Mesothelial cell of epicardium (in vitro differentiated cells): Measurements from ENCODE around the gene TTC9. TPM values are rescaled to one million over a fixed set of nuclear protein-coding genes. Genes with fewer than 3 reads are reported as not detected.

Source experiments
- DNase-seq, 2 experiments: peaks; one replicate each; pipeline ENCODE4 v3.0.0; 2021; ENCODE audit warnings: low spot score in 2 of 2; ENCODE audit not compliant: unreplicated experiment in 2 of 2
- H3K27ac Mint-ChIP-seq: 2 replicates; pipeline ENCODE4 v1.8.0; 2021; ENCODE audit warnings: mixed read lengths
- H3K27me3 Mint-ChIP-seq: 2 replicates; pipeline ENCODE4 v1.8.0; 2021; ENCODE audit warnings: low read depth, mixed read lengths
- H3K36me3 Mint-ChIP-seq: 2 replicates; pipeline ENCODE4 v1.8.0; 2021; ENCODE audit warnings: mixed read lengths
- H3K4me1 Mint-ChIP-seq: 2 replicates; pipeline ENCODE4 v1.8.0; 2021; ENCODE audit warnings: mixed read lengths
- H3K4me3 Mint-ChIP-seq: 2 replicates; pipeline ENCODE4 v1.8.0; 2021; ENCODE audit warnings: mild to moderate bottlenecking, moderate library complexity, mixed read lengths
- H3K9me3 Mint-ChIP-seq: 2 replicates; pipeline ENCODE4 v1.8.0; 2021; ENCODE audit warnings: mixed read lengths
- total RNA-seq: library from RNA; stranded (reverse); gene quantifications from 3 replicates; pipeline ENCODE4 v1.2.1, GENCODE V29; 2021
- TF ChIP-seq, protein P1 (sequence below): fragments of 200-600 bp; sonication (generic); IDR thresholded peaks from one replicate; pipeline ENCODE4 v1.5.0; 2021; ENCODE audit warnings: antibody characterized with exemption; ENCODE audit not compliant: unreplicated experiment

The TTC9 gene
- 4.6 to 5.1 TPM (median 4.8 TPM) in 3 replicates for total RNA-seq

DNA sequence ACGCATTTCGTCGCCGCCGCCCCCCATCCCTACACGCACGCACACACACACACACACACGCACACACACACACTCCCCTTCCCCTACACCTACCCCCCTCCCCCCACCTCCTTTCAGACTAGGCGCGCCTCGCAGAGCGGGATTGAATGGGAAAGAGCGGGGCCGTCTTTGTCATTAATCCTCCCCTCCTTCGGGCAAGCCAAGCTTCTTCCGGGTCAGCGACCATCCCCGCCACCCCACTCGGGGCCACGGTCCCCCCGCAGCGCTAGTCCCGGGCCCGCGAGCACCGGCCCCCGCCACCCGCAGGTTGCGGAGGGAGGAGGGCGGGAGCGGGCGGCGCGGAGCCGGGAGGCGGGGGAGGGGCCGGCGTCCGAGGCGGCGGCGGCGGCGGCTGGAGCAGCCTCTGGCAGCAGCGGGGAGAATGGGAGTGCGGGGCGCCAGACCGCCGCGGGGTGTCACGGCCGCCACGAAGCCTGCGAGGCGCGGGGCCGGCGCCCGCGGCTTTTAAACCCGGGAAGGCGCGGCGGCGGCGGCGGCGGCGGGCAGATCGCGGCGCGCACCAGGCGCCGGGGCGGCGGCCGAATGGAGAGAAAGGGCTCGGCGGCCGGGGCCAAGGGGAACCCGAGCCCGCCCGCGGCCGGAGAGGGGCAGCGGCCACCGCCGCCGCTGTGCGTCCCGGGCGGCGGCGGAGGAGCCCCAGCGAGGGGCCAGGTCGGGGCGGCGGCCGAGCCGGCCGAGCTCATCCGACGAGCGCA lies at the start of gene TTC9:
Gene TTC9 (plus strand): TSS at position 369 of the 755 bp plus-strand sequence. CDS start 214 bp downstream, at position 583.
- Mint-ChIP-seq H3K4me1 (peaks cover 19% of the 10 kb centered on the region), H3K27me3 (peaks cover 48% of the 10 kb centered on the region), H3K9me3 (no peaks in the 10 kb centered on the region), H3K36me3 (no peaks in the 10 kb centered on the region), H3K27ac (peak within 1 kb of the TSS; percentile 73), H3K4me3 (peak within 1 kb of the TSS; percentile 84)
- TF ChIP-seq, protein P1, sequence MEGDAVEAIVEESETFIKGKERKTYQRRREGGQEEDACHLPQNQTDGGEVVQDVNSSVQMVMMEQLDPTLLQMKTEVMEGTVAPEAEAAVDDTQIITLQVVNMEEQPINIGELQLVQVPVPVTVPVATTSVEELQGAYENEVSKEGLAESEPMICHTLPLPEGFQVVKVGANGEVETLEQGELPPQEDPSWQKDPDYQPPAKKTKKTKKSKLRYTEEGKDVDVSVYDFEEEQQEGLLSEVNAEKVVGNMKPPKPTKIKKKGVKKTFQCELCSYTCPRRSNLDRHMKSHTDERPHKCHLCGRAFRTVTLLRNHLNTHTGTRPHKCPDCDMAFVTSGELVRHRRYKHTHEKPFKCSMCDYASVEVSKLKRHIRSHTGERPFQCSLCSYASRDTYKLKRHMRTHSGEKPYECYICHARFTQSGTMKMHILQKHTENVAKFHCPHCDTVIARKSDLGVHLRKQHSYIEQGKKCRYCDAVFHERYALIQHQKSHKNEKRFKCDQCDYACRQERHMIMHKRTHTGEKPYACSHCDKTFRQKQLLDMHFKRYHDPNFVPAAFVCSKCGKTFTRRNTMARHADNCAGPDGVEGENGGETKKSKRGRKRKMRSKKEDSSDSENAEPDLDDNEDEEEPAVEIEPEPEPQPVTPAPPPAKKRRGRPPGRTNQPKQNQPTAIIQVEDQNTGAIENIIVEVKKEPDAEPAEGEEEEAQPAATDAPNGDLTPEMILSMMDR = no peak
- DNase-seq = peak; percentile 27 to 57

DNA sequence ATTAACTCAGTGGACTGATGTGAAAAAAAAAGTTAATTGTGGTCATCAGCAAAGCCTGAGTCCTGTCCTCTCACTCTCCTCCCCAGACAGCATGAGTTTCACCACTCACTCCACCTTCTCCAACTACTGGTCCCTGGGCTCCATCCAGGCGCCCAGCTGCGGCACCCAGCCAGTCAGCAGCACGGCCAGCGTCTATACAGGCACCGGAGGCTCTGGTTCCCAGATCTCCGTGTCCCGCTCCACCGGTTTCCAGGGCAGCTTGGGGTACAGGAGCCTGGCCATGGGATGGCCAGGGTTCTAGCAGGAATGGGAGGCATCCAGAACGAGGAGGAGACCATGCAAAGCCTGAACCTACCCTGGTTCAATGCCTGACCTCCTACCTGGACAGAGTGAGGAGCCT lies 47.3 kb upstream of the TTC9 start:
- H3K27ac Mint-ChIP-seq = no peak overlapping the region
- H3K4me3 Mint-ChIP-seq = no peak overlapping the region
- H3K36me3 Mint-ChIP-seq = peaks cover 25% of the 10 kb centered on the region
- H3K27me3 Mint-ChIP-seq = no peaks in the 10 kb centered on the region
- peaks cover 10% of the 10 kb centered on the region for H3K4me1 Mint-ChIP-seq
- TF ChIP-seq, protein P1 = no peak
- no peak for DNase-seq
- no peaks in the 10 kb centered on the region for H3K9me3 Mint-ChIP-seq

DNA sequence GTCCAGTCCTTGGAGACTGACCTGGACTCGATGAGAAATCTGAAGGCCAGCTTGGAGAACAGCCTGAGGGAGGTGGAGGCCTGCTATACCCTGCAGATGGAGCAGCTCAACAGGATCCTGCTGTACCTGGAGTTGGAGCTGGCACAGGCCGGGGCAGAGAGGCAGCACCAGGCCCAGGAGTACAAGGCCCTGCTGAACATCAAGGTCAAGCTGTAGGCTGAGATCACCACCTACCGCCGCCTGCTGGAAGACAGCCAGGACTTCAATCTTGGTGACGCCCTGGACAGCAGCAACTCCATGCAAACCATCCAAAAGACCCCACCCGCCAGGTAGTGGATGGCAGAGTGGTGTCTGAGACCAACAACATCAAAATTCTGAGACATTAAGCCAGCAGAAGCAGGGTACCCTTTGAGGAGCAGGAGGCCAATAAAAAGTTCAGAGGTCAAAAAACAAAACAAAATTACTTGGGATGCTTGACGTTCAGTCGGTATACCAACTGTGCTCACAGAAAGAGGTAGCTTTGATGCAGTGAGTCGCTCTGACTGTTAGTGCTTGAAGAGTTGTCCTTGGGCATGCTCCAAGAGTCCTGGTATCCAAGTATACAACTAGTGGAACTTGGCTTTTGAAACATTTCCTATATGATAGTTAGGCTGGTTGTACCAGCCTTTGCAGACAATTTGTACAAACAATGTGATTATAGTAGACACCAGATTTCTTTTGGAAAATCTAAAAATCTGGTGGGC lies 46.1 kb upstream of the TTC9 start:
- Mint-ChIP-seq H3K27me3 (no peaks in the 10 kb centered on the region), H3K4me3 (no peak overlapping the region), H3K9me3 (no peaks in the 10 kb centered on the region), H3K4me1 (peaks cover 18% of the 10 kb centered on the region), H3K36me3 (peaks cover 19% of the 10 kb centered on the region), H3K27ac (no peak overlapping the region)
- TF ChIP-seq, protein P1 = no peak
- DNase-seq = no peak

DNA sequence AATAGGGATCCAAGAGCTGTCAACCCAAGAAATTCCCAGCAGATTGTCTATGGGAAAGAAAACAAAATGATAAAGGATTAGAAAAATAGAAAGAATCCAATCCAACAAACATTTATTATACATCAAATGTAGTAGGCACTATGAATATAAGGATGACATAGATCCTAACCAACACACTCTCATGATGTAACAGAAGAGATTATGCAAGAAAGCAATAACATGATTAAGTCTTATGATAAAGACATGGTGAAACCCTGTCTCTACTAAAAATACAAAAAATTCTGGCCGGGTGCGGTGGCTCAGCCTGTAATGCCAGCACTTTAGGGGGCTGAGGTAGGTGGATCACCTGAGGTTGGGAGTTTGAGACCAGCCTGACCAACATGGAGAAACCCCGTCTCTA lies 44.0 kb upstream of the TTC9 start:
- TF ChIP-seq, protein P1 = no peak
- Mint-ChIP-seq H3K27me3 (peaks cover 2% of the 10 kb centered on the region), H3K4me1 (peaks cover 26% of the 10 kb centered on the region), H3K27ac (no peak overlapping the region), H3K9me3 (no peaks in the 10 kb centered on the region), H3K4me3 (no peak overlapping the region), H3K36me3 (peaks cover 12% of the 10 kb centered on the region)
- no peak for DNase-seq

DNA sequence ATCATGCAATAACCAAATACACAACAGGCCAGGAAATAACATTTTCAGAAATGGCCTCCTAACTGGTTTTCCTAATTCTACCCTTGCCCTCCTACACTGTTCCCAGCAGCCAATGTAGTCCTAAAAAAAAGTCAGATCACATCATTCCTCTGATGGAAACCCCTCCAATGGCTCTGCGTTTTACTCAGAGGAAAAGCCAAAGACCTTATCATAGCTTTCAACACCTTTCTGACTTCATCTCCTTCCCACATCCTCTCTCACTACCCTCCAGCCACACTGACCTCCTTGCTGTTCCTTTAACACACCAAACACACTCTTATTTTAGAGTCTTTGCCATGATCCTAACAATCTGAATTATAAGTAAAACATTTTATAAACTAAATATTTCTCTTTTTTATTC lies 42.4 kb upstream of the TTC9 start:
- TF ChIP-seq, protein P1 = no peak
- peak overlapping the region; percentile 100 for H3K4me3 Mint-ChIP-seq
- no peaks in the 10 kb centered on the region for H3K9me3 Mint-ChIP-seq
- H3K27ac Mint-ChIP-seq = no peak overlapping the region
- peaks cover 6% of the 10 kb centered on the region for H3K36me3 Mint-ChIP-seq
- peaks cover 26% of the 10 kb centered on the region for H3K4me1 Mint-ChIP-seq
- H3K27me3 Mint-ChIP-seq = peaks cover 4% of the 10 kb centered on the region
- DNase-seq = no peak
